Heart left ventricle (tissue), 16 donors: ENCODE results near the gene CNTN5. TPM values are rescaled to one million over a fixed set of nuclear protein-coding genes. Genes with fewer than 3 reads are reported as not detected.

Experiments
- ATAC-seq, 4 donors: fragments of 200-7000 bp; cut with Tn5 transposase; one replicate each; pipeline ENCODE4 v1.9.1; 2020 to 2022; ENCODE audit warnings: moderate library complexity in 4 of 4, mild to moderate bottlenecking in 3 of 4, moderate number of reproducible peaks in 1 of 4
- DNase-seq, 5 donors: peaks; one replicate each; pipeline ENCODE4 v3.0.0-alpha.2; 2020
- H3K27ac ChIP-seq, 12 donors: fragments of 200-600 bp; sonication (generic) in 4 of 12; one replicate each; pipeline versions ENCODE4 v1.5.0 to v1.8.0; 2016 to 2022; ENCODE audit warnings: mild to moderate bottlenecking in 2 of 12
- H3K27me3 ChIP-seq, 9 donors: fragments of 200-600 bp; sonication (generic) in 2 of 9; one replicate each; pipeline versions ENCODE4 v1.5.1 to v1.8.0; 2016 to 2022; ENCODE audit warnings: mild to moderate bottlenecking in 3 of 9
- H3K36me3 ChIP-seq, 9 donors: fragments of 200-600 bp; sonication (generic) in 2 of 9; one replicate each; pipeline versions ENCODE4 v1.5.0 to v1.8.0; 2018 to 2022; ENCODE audit warnings: mild to moderate bottlenecking in 2 of 9
- H3K4me1 ChIP-seq, 12 donors: fragments of 200-600 bp; sonication (generic) in 4 of 12; one replicate each; pipeline versions ENCODE4 v1.5.0 to v1.8.0; 2016 to 2022; ENCODE audit warnings: mild to moderate bottlenecking in 3 of 12
- H3K4me3 ChIP-seq, 12 donors: fragments of 200-600 bp; sonication (generic) in 4 of 12; one replicate each; pipeline versions ENCODE4 v1.5.0 to v1.8.0; 2017 to 2022; ENCODE audit warnings: mild to moderate bottlenecking in 9 of 12, moderate library complexity in 4 of 12
- H3K9me3 ChIP-seq, 12 donors: fragments of 200-600 bp; sonication (generic) in 4 of 12; one replicate each; pipeline versions ENCODE4 v1.5.0 to v1.8.0; 2016 to 2022; ENCODE audit warnings: mild to moderate bottlenecking in 1 of 12
- POLR2A ChIP-seq, 2 donors: fragments of 450-650 bp; IDR thresholded peaks; one replicate each; pipeline ENCODE4 v1.6.1; 2017; ENCODE audit warnings: antibody characterized with exemption in 2 of 2, mild to moderate bottlenecking in 2 of 2, moderate library complexity in 2 of 2
- WGBS, 4 donors: extraction: QIAGEN DNeasy Blood & Tissue Kit in 2 of 4; methylation state at CpG; one replicate each; pipeline versions ENCODE4 v1.1.5 to v1.1.7; 2013 to 2018; 5-methylcytosine and 5-hydroxymethylcytosine counted together
- intact Hi-C, 10 donors: fragments of 100-400 bp; cut with DNase I; formaldehyde crosslinking; loops; one replicate each; pipeline versions ENCODE4 v1.11.1 to v1.14.2; 2022
- long read RNA-seq, 3 donors: library from polyadenylated mRNA; unstranded; transcript quantifications; one replicate each; pipeline ENCODE4 v2.0.0, GENCODE V29; 2020 to 2021
- polyA plus RNA-seq, 2 donors: library from polyadenylated mRNA; stranded (reverse); fragments of 200-250 nt; gene quantifications; one replicate each; pipeline ENCODE4 v1.2.3, GENCODE V29; 2013
- total RNA-seq, 9 donors: library from RNA; depleted of rRNA in 2 of 9; stranded (reverse); fragments of >200 nt in 2 of 9; fragmentation: NEBNext Ultra II Directional in 3 of 9; extraction: Animal tissue kit (Norgen Biotek cat#: 25700) in 3 of 9; gene quantifications; one replicate each; pipeline versions ENCODE4 v1.1.0 to v1.2.4, GENCODE V29; 2016 to 2023
- TF ChIP-seq, protein P1 (sequence below), 12 donors: fragments of 200-600 bp; sonication (generic) in 4 of 12; IDR thresholded peaks; one replicate each; pipeline versions ENCODE4 v1.5.0 to v1.8.0; 2018 to 2022; ENCODE audit warnings: antibody characterized with exemption in 12 of 12, mild to moderate bottlenecking in 5 of 12
- donor health status: ischemic (EF 13 %, LVEDD 7.1; RV severe dilation, severe dysfunction).
- donor health status: healthy with polysubstance abuse.
- donor health status: DM: no; HTN: yes; CAD: no.
- donor health status: DM: no; HTN: no; CAD: no.
- donor health status: ischemic (EF 25% LVEDD 6.9; RV normal size, moderate dysfunction).
- donor health status: ischemic (EF 25% LVEDD 5.7; RV mildly dilated, moderate dysfunction).
- donor health status: healthy.
- donor health status: DM: yes; HTN: yes; CAD: no.
- donor health status: ischemic (EF 35%, LVEDD 5.7; RV mildly dilated, moderate dysfunction).
- donor health status: nonischemic (EF 11% LVEDD 7.7; RV severe dilation, severe dysfunction).
- donor health status: DM: yes; HTN: yes; CAD: no.
- donor health status: PGD.
- donor health status: ischemic (EF 29% LVEDD 5.4; RV normal size, mild dysfunction).
- donor health status: nonischemic (EF 23%, LVEDD 6.1; RV moderate dilation, normal function).

The CNTN5 gene
- total RNA-seq (under 1 TPM in 2 of 9 donors, not detected in 7; 0.11 to 0.16 TPM), polyA plus RNA-seq (not detected)
- long read RNA-seq, donor 1 = 0 reads
- long read RNA-seq, donor 2 = 0 reads
- long read RNA-seq, donor 3 = 0 reads

DNA sequence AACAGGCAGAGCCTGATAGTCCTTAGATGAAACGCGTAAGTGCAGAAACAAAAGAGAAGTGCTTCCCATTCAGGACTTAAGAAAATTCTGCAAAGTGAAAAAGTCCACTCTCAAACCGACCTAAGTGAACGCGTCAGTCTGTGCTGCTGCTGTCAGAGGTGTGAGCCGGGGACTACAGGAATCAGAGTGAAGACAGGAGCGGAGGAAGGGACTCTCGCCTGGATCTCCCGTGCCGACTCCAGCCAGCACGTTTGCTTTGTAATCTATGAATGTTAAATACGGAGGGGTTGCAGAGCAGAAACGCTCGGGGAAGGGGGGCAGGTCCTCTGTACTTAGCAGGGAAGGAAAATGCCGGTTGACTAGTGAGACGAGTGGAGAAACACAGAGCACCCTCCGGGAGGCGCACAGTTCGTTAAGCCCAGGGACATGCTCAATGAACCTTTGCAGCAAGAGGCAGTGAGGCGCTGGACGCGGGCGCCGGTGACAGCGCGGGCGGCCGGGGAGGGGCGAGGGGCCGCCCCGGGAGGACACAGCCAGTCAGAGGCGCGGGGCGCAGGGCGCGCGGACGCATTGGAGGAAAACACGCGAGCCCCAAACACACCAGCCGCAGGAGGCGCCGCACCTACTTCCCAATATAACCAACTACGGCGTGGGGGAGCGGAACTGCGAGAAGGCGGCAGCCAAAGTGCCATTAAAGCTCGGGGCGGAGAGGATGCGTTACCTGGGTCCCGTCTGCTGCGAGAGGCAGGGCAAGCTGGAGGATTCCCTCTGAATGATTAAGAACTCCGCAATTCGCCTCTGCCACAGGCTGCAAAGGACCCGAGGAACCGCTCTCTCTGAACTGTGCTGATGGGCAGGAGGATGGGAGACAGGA lies at the start of gene CNTN5:
CNTN5 (plus strand) TSS at position 598 of the 874 bp plus-strand sequence.
- no peaks in the 10 kb centered on the region for H3K9me3 ChIP-seq
- H3K4me3 ChIP-seq = peak within 1 kb of the TSS; percentile 9 to 50 (median 39)
- DNase-seq = peak in 4 of 5 donors; percentile 10 to 61 (median 38)
- H3K27me3 ChIP-seq = peaks cover 0 to 32% (median 8%) of the 10 kb centered on the region in 9 donors
- no peak within 1 kb of the TSS for H3K27ac ChIP-seq
- TF ChIP-seq, protein P1, sequence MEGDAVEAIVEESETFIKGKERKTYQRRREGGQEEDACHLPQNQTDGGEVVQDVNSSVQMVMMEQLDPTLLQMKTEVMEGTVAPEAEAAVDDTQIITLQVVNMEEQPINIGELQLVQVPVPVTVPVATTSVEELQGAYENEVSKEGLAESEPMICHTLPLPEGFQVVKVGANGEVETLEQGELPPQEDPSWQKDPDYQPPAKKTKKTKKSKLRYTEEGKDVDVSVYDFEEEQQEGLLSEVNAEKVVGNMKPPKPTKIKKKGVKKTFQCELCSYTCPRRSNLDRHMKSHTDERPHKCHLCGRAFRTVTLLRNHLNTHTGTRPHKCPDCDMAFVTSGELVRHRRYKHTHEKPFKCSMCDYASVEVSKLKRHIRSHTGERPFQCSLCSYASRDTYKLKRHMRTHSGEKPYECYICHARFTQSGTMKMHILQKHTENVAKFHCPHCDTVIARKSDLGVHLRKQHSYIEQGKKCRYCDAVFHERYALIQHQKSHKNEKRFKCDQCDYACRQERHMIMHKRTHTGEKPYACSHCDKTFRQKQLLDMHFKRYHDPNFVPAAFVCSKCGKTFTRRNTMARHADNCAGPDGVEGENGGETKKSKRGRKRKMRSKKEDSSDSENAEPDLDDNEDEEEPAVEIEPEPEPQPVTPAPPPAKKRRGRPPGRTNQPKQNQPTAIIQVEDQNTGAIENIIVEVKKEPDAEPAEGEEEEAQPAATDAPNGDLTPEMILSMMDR (IDR thresholded peaks at IDR 0.05) = peak in 1 of 12 donors; percentile 8
- no peak for TF ChIP-seq POLR2A (IDR thresholded peaks at IDR 0.05)
- H3K4me1 ChIP-seq = peaks cover 0 to 10% (median 0%) of the 10 kb centered on the region in 12 donors
- no peaks in the 10 kb centered on the region for H3K36me3 ChIP-seq
- 1 to 4% (median 2%) methylated on average over 31 to 57 of the region's 57 CpGs for WGBS, 4 donors
- ATAC-seq = peak in 3 of 4 donors; percentile 74 to 87 (median 85)
- intact Hi-C loops = loop anchor here in 1 of 10 donors (5.0 kb wide), 1 partner anchor 717 kb away; no protein-coding TSS in a partner anchor

DNA sequence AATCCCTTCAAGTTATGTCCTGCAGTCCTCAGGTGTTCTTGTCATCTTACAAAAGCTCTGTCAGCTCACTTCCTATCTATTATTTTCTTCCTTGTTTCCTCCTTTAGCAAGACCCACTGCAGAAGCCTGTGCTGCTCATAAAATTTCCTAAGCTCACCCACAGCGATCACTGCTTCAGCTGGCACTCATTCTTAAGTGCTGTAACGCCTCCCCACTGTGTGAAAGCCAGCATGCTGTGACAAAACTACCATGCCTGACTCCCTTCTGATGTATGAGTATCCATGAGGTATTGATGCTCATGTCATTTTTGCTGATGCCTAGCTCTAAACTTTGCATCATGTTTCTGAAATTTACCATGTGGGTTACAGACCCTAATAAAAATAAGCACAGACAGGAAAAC lies 41.5 kb upstream of the CNTN5 start:
- no peaks in the 10 kb centered on the region for H3K27me3 ChIP-seq
- ATAC-seq (no peak), DNase-seq (no peak)
- WGBS, 4 donors = 33 to 43% (median 39%) methylated on average over 2 of the region's 2 CpGs
- TF ChIP-seq, protein P1 (IDR thresholded peaks at IDR 0.05) = no peak
- no peak for TF ChIP-seq POLR2A (IDR thresholded peaks at IDR 0.05)
- H3K4me1 ChIP-seq = no peaks in the 10 kb centered on the region
- intact Hi-C loops = no loop called here
- no peaks in the 10 kb centered on the region for H3K36me3 ChIP-seq
- no peak overlapping the region for H3K27ac ChIP-seq
- no peak overlapping the region for H3K4me3 ChIP-seq
- peaks cover 0 to 19% (median 6%) of the 10 kb centered on the region in 12 donors for H3K9me3 ChIP-seq

DNA sequence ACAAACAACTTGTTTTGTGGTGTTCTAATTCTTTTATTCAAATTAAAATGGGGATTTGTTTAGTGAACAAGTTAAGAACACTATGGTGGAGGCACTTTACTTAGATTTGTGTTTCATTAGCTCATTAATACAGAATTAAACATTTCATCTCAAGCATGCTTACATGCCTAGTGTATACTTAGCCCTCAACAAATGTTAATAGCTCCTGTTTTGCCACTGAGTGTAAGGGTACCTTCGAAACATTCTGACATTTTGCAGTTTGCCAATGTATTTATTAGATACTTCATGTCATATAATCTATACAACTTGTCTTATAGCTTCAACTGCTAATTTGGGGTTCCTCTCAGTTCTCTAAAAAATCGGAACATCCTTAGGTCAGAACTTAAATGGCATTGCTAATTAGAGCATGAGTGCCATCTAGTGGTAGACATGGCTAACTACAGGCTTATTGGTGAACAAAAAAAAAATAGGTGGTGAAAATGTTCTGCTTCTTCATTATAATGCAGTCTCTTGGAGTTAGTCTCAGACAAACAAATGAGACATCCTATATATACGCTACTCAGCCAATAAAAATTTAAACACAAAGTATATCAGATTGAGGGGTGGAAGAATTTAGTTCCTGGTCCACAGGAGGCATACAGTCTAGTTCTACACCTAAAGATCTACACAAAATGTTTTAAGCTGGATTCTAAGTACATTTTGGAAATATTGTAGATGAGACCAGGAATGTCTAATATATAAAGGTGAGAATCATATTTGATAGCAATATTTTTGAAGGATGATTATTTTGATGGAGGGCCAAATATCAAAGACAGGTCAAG lies 4.9 kb upstream of the CNTN5 start:
- WGBS, 4 donors = 14 to 24% (median 17%) methylated on average over 3 of the region's 3 CpGs
- no peak for DNase-seq
- ATAC-seq = peak in 1 of 4 donors; percentile 43
- peaks cover 0 to 7% (median 0%) of the 10 kb centered on the region in 12 donors for H3K4me1 ChIP-seq
- peaks cover 0 to 22% (median 0%) of the 10 kb centered on the region in 9 donors for H3K27me3 ChIP-seq
- intact Hi-C loops = loop anchor here in 3 of 10 donors (5.0 to 10.0 kb wide), 2 partner anchors 1561 to 1564 kb away; no protein-coding TSS in a partner anchor
- H3K27ac ChIP-seq = no peak overlapping the region
- no peaks in the 10 kb centered on the region for H3K9me3 ChIP-seq
- TF ChIP-seq POLR2A (IDR thresholded peaks at IDR 0.05) = no peak
- TF ChIP-seq, protein P1 (IDR thresholded peaks at IDR 0.05) = peak; percentile 78 to 93 (median 89)
- no peak overlapping the region for H3K4me3 ChIP-seq
- no peaks in the 10 kb centered on the region for H3K36me3 ChIP-seq
